NCI-H146 treated with DMSO at 0.1 percent for 48 hours (cell line): ENCODE results near the gene MACROD2.

ENCODE experiments used
- DNase-seq: peaks from one replicate; lab custom pipeline; 2025; ENCODE audit not compliant: unreplicated experiment; lab: John Stamatoyannopoulos, UW

The MACROD2 gene

GRCh38 chr20:15451241-15451640 is 1455.9 kb downstream of the MACROD2 start:
- no peak for DNase-seq

- DNase-seq, result no peak
Observed at GRCh38 chr20:15455279-15455678, 1460.0 kb downstream of the MACROD2 start.

GRCh38 chr20:15461938-15462337 is 1466.6 kb downstream of the MACROD2 start:
- no peak for DNase-seq

GRCh38 chr20:15475483-15475882 is 1480.2 kb downstream of the MACROD2 start:
- no peak for DNase-seq

GRCh38 chr20:15476186-15476585 is 1480.9 kb downstream of the MACROD2 start:
- no peak for DNase-seq

- no peak for DNase-seq
Observed at GRCh38 chr20:15476781-15477180, 1481.5 kb downstream of the MACROD2 start.

- DNase-seq, result no peak
Observed at GRCh38 chr20:15482525-15482924, 1487.2 kb downstream of the MACROD2 start.

- DNase-seq, result no peak
Observed at GRCh38 chr20:15485519-15485918, 1490.2 kb downstream of the MACROD2 start.

GRCh38 chr20:15487030-15487429 is 1491.7 kb downstream of the MACROD2 start:
- DNase-seq, result no peak

- no peak for DNase-seq
Observed at GRCh38 chr20:15487682-15488081, 1492.4 kb downstream of the MACROD2 start.

GRCh38 chr20:15491575-15491974 is 1496.3 kb downstream of the MACROD2 start:
- no peak for DNase-seq

- DNase-seq, result no peak
Observed at GRCh38 chr20:15494851-15495250, 1499.5 kb downstream of the MACROD2 start.

GRCh38 chr20:15496501-15497039 is 1501.3 kb downstream of the MACROD2 start:
- peak; percentile 46 for DNase-seq

- DNase-seq, result no peak
Observed at GRCh38 chr20:15498926-15499325, 1503.6 kb downstream of the MACROD2 start.

GRCh38 chr20:15506311-15506710 is 1511.0 kb downstream of the MACROD2 start:
- no peak for DNase-seq

- no peak for DNase-seq
Observed at GRCh38 chr20:15507151-15507550, 1511.8 kb downstream of the MACROD2 start.

- no peak for DNase-seq
Observed at GRCh38 chr20:15511551-15511950, 1516.2 kb downstream of the MACROD2 start.

- no peak for DNase-seq
Observed at GRCh38 chr20:15512916-15513315, 1517.6 kb downstream of the MACROD2 start.

GRCh38 chr20:15515691-15516090 is 1520.4 kb downstream of the MACROD2 start:
- DNase-seq, result no peak

GRCh38 chr20:15520930-15521524 is 1525.7 kb downstream of the MACROD2 start:
- no peak for DNase-seq

- DNase-seq, result no peak
Observed at GRCh38 chr20:15523400-15523799, 1528.1 kb downstream of the MACROD2 start.

GRCh38 chr20:15528391-15529111 is 1533.2 kb downstream of the MACROD2 start:
- no peak for DNase-seq
